ENCODE results near the gene IFNA6. TPM values are rescaled to one million over a fixed set of nuclear protein-coding genes. Genes with fewer than 3 reads are reported as not detected.
"Not testable (repeated sequence)": the region's sequence is repeated elsewhere in the genome, so short reads cannot be mapped to it uniquely, and the experiment has no call there.

IFNA6 gene
- total and polyA plus RNA-seq, 2 donors (not counting 1 experiment from before 2014, with no cell fraction given), result not detected

- no peak for TF ChIP-seq CTCF (conservative IDR thresholded peaks at IDR 0.05 in 1 of 2, IDR thresholded peaks at IDR 0.05 in 1 of 2; ENCODE audit: low read depth in 1 of 2, low read length in 2 of 2)
- TF ChIP-seq EZH2 (IDR thresholded peaks at IDR 0.05; ENCODE audit: low read length, missing control alignments), result no peak
- no peaks in the 10 kb centered on the region for H4K20me1 ChIP-seq (ENCODE audit: control insufficient read depth, extremely low read depth, insufficient read depth, low read length)
- no peaks in the 10 kb centered on the region for H3K36me3 ChIP-seq (ENCODE audit: control insufficient read depth, insufficient read depth, low read length)
- no peak within 1 kb of the TSS for H3K4me2 ChIP-seq (ENCODE audit: extremely low read depth, insufficient read depth, low read length)
- no peaks in the 10 kb centered on the region for H3K4me1 ChIP-seq (ENCODE audit: control insufficient read depth, extremely low read depth, insufficient read depth, low read length)
- no peak within 1 kb of the TSS for H3K9ac ChIP-seq (ENCODE audit: insufficient read depth, low read length)
- no peak for DNase-seq (ENCODE audit: low read depth in 2 of 2)
- H3K9me3 ChIP-seq (ENCODE audit: control insufficient read depth, insufficient read depth, low read depth, low read length), result no peaks in the 10 kb centered on the region
- H3K27me3 ChIP-seq (ENCODE audit: control insufficient read depth, insufficient read depth, low read length), result peaks cover 6% of the 10 kb centered on the region
- H3K4me3 ChIP-seq (replicated peaks in 1 of 4; ENCODE audit: control extremely low read depth in 1 of 4, insufficient read depth in 1 of 4, low read depth in 3 of 4, low read length in 4 of 4), result no peak within 1 kb of the TSS
- H2AFZ ChIP-seq (ENCODE audit: low read length), result no peak within 1 kb of the TSS
- H3K27ac ChIP-seq (ENCODE audit: insufficient read depth, low read length), result no peak within 1 kb of the TSS
- H3K79me2 ChIP-seq (ENCODE audit: control insufficient read depth, insufficient read depth, low read length), result no peaks in the 10 kb centered on the region
Measured at GRCh38 chr9:21367957-21368356, 17.3 kb upstream of the IFNA6 start, which contains the start of gene IFNA13. Gene IFNA13, minus strand, starts transcription at chr9:21368057. Its CDS starts 47 bp downstream, at chr9:21368010.

- not testable (repeated sequence) for H3K4me3 ChIP-seq (replicated peaks in 1 of 4; ENCODE audit: control extremely low read depth in 1 of 4, insufficient read depth in 1 of 4, low read depth in 3 of 4, low read length in 4 of 4); H3K79me2 ChIP-seq (ENCODE audit: control insufficient read depth, insufficient read depth, low read length); H3K9me3 ChIP-seq (ENCODE audit: control insufficient read depth, insufficient read depth, low read depth, low read length); H3K4me1 ChIP-seq (ENCODE audit: control insufficient read depth, extremely low read depth, insufficient read depth, low read length); DNase-seq (ENCODE audit: low read depth in 2 of 2); H2AFZ ChIP-seq (ENCODE audit: low read length); H3K9ac ChIP-seq (ENCODE audit: insufficient read depth, low read length); H3K36me3 ChIP-seq (ENCODE audit: control insufficient read depth, insufficient read depth, low read length); H3K27ac ChIP-seq (ENCODE audit: insufficient read depth, low read length); H4K20me1 ChIP-seq (ENCODE audit: control insufficient read depth, extremely low read depth, insufficient read depth, low read length); H3K4me2 ChIP-seq (ENCODE audit: extremely low read depth, insufficient read depth, low read length); H3K27me3 ChIP-seq (ENCODE audit: control insufficient read depth, insufficient read depth, low read length)
Measured at GRCh38 chr9:21367169-21367568, 16.5 kb upstream of the IFNA6 start.

- DNase-seq (ENCODE audit: low read depth in 2 of 2), result no peak
- no peak overlapping the region for H2AFZ ChIP-seq (ENCODE audit: low read length)
- no peak overlapping the region for H3K4me2 ChIP-seq (ENCODE audit: extremely low read depth, insufficient read depth, low read length)
- no peak for TF ChIP-seq EZH2 (IDR thresholded peaks at IDR 0.05; ENCODE audit: low read length, missing control alignments)
- TF ChIP-seq CTCF (conservative IDR thresholded peaks at IDR 0.05 in 1 of 2, IDR thresholded peaks at IDR 0.05 in 1 of 2; ENCODE audit: low read depth in 1 of 2, low read length in 2 of 2), result no peak
- no peak overlapping the region for H3K4me3 ChIP-seq (replicated peaks in 1 of 4; ENCODE audit: control extremely low read depth in 1 of 4, insufficient read depth in 1 of 4, low read depth in 3 of 4, low read length in 4 of 4)
- H3K36me3 ChIP-seq (ENCODE audit: control insufficient read depth, insufficient read depth, low read length), result no peaks in the 10 kb centered on the region
- no peaks in the 10 kb centered on the region for H4K20me1 ChIP-seq (ENCODE audit: control insufficient read depth, extremely low read depth, insufficient read depth, low read length)
- H3K79me2 ChIP-seq (ENCODE audit: control insufficient read depth, insufficient read depth, low read length), result no peaks in the 10 kb centered on the region
- peaks cover 4% of the 10 kb centered on the region for H3K27me3 ChIP-seq (ENCODE audit: control insufficient read depth, insufficient read depth, low read length)
- H3K9ac ChIP-seq (ENCODE audit: insufficient read depth, low read length), result no peak overlapping the region
- H3K4me1 ChIP-seq (ENCODE audit: control insufficient read depth, extremely low read depth, insufficient read depth, low read length), result no peaks in the 10 kb centered on the region
- no peaks in the 10 kb centered on the region for H3K9me3 ChIP-seq (ENCODE audit: control insufficient read depth, insufficient read depth, low read depth, low read length)
- no peak overlapping the region for H3K27ac ChIP-seq (ENCODE audit: insufficient read depth, low read length)
Measured at GRCh38 chr9:21362287-21362686, 11.6 kb upstream of the IFNA6 start.

All from fibroblast of lung (primary cell).